Activated T-cell treated with anti-CD3 and anti-CD28 coated beads for 24 hours (primary cell): ENCODE data around the gene LINC01488.

ENCODE experiments used
- DNase-seq: peaks from one replicate; pipeline ENCODE4 v3.0.0-alpha.2; 2020; ENCODE audit warnings: low read depth

The LINC01488 gene

DNA sequence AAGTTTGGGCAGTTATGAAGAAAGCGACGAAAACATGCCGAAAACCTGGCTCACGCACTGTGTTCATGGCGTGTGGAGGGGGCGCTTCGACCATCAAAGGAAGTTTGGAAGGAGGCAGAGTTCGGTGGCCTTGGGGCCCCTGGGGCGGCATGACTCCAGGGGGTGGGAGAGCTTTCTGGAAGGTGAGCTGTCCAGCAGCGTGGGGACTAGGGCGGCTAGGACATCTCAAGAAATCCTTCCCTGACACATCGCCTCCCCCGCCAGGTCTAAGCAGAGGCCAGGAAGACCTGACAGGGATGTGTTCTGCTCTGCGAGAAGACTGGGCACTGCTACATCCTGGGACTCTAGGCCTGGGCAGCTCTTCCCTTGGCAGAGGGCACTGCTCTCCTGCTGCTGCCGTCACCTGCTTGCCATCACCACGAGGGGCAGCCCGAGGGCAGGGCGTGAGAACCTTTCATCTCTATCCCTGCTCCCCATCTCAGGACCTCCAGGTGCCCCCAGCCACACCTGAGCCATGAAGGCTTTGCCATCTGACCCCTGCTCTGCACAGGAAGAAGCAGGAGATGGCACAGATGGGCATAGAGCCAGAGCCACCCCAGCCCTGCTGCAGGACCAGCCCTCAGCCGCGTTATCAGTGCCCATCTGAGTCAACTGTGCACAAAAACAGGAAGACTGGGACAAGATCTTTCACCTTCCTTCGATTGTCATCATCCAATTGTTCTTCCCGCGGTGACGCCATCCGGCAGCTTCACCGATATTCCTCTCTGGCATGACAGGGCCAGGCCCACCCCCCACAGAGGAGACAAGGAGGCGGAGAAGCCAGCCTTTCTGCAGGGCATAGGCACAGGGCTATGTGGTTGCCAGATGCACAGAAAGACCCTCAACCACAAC lies 12.7 kb downstream of the LINC01488 start:
- no peak for DNase-seq

DNA sequence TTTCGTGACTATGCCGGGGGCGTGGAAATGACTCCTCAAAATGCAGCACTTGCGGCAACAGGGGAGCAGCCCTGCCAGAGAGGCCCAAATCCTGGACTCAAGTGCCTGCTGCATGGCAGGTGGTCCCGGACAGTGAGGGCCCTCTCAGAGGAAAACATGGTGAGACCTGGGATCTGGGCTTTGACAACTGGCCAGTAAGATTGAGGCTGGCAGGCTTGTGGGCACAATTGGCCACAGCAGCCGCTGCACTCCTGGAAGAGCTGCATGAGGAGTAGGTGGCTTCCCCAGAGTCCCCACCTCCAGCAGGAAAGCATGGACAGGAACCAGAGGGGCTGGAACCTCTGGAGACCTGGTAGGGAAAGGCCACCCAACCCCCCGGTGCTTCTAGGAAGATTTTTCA lies 13.4 kb downstream of the LINC01488 start:
- DNase-seq = no peak

DNA sequence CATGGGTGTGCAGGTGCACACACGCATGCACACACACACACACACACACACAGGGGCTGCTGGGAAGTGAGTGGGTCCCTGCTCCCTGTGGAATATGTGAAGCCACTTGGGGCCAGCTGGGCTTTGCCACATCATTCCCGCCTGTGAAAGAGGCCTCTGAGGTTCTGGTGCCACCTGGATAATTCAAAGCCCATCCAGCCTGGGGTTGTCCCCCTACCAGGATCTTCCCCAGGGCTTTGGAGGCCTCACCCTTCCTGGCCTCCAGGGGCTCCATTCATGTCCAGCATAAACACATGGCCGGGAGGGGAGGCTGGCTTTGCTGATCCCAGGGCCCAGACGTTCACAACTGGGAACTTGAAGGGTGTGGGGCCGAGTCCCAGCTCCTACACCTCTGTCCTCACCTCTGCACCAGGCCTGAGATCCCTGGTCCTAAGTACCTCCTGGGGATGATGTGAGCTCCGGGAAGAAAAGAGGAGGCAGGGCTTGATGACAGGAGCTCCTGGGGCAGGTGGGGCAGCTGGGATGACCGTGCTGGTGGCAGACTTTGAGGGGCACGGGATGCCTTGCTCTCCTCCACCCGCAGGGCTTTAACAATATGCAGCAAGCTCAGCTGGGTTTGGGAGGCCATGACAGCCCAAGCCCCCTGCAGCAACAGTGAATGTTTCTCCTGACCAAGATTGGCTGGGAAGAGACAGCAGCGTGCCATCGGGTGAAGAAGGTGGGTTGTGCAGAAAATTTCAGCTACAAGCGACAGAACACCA lies 14.2 kb downstream of the LINC01488 start:
- DNase-seq = no peak

DNA sequence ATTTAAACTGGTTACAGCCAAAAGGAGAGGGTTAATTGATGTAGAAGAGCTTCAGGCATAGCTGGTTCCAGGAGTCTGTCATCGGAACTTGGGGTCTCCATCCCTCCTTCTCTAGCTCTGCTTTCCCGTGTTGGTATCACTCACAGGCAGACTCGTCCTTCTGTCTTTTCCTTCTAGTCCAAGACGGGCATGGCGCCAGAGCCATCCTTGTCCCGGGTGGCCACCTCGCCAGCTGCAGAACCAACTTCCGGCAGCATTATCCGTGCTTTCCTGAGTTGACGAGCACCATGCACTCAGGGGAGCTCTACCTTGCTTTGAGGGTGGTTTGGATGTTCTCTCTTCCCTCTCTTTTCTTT lies 14.7 kb downstream of the LINC01488 start:
- no peak for DNase-seq

DNA sequence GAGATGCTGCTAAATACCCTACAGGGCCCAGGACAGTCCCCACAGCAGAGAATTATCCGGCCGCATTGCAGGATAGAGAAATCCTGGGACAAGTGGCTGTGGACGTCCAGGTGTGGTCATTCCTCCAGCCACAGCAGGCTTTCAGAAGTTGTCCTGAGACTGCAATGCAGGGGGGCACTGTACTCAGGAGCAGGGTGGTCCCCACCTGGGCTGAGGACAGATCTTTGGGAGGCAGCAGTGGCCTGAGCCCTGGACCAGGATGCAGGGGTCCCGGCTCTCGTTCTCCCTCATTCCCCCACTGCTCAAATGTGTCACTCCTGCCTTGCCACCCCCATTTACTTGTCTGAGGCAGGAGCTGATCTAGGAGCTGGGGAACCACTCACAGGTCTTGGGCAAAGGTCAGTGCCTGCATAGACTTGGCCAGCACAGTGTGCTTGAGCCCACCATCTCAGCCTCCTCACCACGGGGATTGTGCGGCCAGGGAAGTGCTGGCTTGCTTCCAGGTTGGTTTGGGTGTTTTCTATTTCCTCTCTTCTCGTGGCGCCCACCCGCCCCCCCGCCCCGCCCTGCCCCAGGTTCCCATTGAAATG lies 15.3 kb downstream of the LINC01488 start:
- no peak for DNase-seq

DNA sequence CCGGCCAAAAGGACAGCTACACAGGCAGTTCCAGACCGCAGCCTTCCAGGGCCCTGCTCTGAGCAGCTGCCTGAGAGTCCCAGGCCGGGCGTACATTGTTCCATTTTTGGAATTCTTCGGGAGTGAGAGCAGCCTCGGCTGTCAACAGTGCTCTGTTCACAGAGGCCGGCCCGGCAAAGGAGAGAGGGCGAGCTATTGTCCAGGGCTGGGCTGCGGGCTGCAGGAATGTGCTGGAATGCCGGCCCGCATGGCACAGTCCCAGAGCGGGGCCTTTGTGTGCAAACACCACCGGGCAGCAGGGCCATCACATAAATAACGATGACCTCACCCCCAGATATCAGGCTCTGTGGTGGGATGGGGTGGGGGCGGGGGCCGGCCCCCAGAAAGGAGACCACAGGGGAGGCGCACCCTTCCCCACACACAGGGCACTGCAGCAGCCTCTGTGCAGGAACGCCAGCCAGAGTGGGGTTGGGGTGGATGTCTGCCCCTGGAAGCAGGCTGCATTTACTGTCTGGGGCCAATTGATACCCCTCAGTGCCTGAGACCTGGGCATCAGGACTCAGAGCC lies 15.8 kb downstream of the LINC01488 start:
- DNase-seq = no peak

DNA sequence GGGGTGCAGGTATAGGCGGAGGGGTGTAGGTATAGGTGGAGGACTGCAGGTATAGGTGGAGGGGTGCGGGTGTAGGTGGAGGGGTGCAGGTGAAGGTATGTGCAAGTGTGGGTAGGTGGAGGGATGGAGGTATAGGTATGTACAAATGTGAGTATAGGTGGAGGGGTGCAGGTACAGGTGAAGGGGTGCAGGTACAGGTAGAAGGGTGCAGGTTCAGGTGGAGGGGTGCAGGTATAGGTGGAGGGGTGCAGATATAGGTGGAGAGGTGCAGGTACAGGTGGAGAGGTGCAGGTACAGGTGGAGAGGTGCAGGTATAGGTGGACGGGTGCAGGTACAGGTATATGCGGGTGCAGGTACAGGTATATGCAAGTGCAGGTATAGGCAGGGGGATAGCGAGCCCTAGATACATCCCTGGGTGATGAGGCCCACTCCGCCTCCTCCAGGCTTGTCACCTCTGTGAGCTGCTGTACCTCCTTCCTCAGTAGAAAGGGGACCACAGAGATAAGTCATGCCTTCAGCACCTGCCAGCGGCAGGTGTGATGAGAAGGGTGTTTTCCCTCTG lies 17.2 kb downstream of the LINC01488 start:
- no peak for DNase-seq

DNA sequence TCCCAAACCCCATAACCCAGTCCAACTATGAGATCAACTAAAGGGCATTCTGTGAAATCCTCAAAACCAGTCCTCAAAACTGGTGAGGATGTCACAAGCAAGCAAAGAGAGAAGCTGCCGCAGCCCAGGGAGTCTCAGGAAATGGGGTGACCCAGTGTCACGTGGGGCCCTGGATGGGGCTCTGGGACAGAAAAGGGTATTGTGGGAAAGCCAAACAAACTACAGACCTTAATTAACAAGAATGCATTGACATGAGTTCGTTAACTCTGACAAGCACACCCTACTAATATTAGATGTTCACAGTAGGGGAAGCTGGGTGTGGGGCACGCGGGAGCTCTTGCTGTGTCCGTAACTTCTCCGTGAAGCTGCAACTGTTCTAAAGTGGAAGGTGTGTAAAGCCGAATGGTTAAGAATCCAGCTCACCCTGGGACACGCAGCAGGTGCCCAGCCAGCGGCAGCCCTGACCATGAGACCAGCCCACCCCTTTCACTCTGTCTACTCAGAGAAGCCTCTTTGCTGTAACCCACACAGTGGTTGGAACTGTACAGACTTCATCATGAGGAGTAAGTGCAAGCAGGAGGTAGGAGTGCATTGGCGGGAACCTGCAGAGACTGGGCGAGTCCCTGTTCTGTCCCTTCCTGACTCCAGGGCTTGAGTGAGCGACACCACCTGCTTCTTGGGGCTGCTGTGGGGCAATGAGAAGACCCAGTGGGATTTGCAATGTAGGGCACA lies 17.9 kb downstream of the LINC01488 start:
- no peak for DNase-seq

DNA sequence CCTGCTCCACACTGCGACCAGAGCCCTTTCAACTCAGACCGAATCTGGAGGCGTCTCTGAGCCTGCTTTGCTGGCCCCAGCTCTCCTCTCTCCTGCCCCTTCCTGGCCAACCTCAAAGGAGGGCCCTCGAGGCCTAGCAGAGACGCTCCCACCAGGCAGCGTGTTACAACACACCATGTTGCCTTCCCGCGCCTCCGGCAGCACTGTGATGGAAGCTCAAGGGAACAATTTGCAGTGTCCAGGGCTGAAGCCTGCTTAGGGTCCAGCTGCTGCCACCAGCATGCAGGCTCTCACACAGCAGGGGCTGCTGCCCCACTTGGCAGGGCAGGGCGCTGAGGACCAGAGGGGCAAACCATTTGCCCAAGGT lies 18.4 kb downstream of the LINC01488 start:
- DNase-seq = no peak

DNA sequence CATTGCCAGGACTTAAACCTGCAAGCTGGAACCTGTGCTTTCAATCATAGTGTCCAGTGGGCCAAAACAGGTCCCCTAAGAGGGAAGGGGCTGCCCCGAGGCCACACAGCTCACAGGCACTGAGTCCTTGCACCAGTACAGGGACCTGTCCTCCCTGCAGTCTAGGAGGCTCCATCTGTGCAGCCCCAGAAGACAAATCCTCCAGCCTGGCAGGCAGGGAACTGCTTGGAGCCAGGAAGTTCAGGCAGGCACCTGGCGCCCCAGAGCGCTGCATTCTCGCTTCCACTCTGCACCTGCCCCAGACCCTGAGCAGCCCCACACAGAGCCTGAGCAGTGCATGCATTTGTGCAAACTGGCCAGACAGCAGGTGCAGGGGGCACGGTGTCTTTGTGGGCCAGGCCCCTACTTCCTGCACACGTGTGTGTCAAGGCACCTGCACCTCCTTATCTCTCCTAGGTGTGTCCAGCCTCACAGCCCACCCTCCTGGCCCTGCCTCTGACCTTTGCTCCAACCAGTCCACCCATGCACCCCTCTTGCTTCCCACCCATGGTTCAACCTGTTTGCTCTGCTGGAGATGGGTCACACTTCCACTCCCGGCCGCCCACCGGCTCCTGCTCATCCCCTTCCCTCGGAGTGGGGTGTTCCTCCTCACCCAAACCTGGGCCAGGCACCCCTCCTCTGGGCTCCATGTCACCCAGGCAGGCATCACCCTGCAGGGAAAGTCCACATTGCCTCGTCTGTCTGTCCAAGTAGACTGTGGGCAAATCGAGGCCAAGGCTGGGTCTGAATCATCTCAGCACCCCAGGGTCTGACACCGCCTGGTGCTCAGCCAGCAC lies 19.0 kb downstream of the LINC01488 start:
- no peak for DNase-seq

DNA sequence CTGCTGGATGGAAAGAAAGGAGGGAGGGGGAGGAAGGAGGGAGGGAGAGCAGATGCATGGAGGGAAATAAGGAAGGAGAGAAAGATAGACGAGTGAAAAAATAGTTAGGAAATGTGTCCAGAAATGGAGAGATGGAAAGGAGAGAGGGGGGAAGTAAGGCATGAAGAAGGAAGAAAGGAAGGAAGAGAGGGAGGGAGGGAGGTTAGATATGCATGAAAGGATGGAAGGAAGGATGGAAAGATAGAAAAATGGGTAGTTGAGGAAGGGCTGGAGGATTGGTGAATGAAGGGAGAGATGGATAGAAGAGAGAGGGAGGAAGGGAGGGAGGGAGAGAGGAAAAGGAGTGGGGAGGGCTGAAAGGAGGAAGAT lies 19.6 kb downstream of the LINC01488 start:
- no peak for DNase-seq

DNA sequence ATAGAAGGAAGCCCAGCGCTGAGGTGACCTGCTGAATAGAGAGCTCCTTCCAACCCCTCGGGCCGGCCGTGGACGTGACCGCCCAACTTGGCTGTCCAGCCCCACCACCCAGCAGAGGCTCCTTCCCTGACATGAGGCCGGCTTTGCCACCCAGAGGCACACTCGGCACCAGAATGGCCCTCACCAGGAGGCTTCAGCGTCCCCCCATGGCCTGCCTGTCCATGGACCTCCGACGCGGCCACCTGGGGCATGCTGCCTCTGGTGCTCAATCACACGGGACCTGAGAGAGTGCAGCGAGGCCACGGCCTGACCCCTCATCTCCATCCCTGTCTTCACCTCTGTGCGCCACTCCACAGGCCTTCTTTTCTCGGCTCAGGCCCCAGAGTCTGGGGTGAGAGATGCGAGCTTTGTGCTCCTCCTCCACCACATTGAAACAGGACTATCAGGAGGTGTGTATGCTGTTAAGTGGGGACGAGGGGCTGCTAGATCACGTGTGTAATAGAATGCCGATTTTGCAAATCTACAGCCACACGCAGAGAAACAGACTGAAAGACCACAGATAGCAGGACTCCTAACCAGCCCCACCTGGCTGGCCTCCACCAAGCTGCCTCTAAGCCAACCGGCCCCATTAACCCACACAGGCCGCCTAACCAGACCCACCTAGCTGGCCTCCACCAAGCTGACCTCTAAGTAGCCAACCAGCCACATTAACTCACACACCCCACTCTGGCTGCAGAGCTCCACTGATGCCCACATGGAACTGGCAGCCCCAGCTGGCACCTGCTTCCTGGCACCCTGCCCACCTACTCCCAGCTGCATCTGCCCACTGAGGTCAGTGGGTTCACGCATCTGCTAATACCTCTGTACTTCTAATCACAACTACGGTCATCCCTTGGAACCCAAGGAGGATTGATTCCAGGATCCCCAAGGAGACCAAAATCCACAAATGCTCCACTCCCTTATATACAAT lies 20.7 kb downstream of the LINC01488 start:
- DNase-seq = no peak

DNA sequence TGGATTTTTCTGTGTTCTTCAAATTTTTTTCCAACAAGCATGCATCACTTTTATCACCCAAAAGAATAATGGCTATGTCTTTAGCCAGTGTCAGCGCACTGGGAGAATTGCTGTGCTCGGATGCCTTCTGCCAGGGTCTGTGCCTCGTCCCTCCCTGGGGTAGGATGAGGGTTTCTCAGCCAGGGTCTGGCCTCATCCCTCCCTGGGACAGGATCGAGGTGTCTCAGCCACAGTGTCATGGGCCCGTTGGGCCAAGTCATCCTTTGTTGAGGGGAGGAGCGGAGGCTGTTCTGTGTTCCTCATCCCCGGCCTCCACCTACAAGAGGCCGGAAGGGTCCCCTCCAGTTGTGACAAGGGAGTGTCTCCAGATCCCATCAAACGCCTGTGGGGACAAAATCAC lies 22.7 kb downstream of the LINC01488 start:
- DNase-seq = no peak

DNA sequence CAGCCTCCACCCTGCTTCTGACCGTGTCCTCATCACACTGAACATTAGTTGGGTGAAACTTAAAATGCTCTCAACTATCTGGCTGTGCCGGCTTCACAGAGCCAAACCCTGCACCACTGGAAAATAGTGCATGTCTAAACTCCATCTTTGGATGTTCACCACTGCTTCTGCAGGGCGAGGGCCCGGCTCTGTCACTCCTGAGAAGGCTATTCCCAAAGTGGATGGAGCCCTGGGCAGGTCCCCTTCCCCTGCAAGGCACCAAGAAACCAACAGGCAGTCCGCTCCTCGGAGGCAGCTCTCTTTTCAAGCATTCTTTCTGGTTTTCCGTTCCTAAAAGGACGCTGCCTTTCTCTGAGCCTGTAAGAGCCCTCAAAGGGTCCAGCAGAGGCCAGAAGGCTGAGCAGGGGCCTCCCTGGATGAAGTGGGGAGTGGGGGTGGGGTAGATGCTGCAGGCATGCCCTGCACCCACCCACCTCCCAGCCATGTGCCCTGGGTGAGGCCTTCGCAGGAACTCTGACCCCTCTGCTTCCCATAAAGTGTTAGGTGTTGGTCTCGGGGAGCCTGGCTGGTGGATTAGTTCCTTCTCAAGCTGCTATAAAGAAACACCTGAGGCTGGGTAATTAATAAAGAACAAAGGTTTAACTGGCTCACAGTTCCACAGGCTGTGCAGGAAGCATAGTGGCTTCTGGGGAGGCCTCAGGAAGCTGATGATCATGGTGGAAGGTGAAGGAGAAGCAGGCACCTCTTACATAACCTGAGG lies 23.3 kb downstream of the LINC01488 start:
- DNase-seq = no peak

DNA sequence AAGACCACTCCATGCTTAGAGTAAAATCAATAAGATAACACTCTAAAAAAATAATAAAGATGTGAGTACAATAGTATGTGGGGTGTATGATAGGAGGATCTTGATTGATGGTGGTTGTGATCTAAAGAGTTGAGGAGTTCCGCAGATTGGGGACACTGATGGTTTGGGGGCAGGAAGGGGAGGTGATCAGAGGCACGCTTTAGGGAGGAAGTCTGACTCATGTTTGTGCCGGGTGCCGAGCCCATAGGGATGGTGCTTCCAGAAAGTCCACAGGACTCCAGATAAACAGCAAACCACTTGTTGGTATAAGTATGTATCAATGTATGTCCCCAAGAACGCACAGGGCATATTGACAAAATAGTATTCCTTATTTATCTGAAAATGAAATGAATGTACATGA lies 27.5 kb downstream of the LINC01488 start:
- DNase-seq = no peak

DNA sequence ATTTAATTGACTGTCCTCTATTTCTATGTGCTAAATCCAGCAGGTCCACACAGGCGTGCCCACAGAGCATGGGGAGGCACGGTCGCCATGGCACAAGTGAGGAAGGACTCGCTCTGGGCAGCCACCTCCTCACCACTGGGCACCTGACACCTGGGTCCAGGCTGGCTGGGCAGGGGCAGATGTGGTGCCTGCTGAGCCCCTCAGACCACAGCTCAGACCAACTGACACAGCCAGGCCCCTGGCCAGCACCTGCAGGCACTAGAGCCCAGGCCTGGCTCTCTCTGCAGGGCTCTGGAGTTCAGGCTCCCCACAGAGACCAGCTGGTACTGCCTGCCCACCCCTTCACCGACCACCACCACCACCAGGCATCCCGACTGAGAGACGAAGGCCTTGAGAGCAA lies 27.9 kb downstream of the LINC01488 start:
- DNase-seq = no peak

DNA sequence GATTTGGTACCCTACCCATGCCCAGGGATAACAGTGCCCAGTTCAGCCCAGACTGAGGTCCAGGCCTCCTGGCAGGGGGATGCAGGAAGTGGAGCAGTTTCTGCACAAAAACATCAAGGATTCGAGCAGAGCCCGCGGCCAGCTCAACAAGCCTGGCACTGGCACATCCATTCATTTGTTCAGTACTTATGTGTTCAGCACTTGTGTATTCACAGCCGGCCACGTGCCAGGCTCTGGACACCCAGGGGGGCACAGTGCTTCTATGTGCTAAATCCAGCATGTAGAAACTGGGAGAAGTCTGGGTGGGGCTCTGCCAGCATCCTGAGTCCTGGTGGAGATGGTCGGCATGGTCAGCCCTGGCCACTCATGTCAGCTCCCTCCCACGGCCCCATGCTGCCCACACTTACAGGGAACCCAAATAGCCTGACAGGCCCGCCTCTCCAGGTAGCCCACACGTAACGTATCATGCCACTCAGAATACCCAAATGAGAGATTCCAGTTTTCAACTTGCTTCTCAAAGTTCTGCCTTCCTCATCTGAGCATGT lies 28.5 kb downstream of the LINC01488 start:
- no peak for DNase-seq

DNA sequence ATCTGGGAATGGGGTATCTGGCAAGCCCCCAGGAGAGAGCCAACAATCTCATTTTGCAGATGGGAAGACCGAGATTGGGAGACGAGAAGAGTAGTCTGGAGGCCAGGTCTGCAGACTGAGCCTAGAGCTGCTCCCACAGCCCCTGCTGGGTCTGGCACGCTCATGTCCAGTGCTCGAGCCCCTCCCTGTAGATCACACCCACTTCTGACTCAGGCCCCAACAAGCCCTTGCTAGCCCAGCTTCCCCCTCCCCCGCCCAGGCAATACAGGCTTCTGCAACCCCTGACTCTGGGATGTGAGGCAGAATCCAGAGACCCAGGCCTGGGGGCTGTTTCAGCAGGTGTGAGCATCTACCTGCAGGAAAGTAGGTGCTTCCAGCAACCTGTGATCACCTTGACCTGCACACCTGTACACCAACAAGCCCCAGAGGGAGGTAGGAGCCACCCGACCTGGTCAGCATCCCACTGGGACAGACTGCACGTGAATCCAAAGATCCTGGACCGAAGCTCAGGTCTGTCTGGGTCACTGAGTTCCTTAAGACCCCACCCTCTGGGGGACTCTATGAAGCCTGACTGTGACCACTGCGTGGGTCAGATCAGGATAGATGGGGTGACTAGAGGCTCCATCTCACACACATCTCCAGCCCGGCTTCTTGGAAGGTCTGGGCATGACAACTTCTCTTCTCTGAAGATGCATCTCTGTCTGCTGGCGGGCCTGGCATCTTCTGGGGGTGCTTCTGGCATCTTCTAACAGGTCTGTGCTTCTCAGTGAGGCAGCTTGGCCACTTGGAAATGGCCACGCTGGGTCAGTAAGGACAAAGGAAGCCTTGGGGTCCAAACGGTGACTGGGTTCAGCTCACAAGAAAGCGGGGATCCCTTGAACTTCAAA lies 29.3 kb downstream of the LINC01488 start:
- DNase-seq = no peak
